GM12878 (cell line): ENCODE results near the gene TPMT. TPM values are rescaled to one million over a fixed set of nuclear protein-coding genes. Genes with fewer than 3 reads are reported as not detected.

Experiments
- polyA plus RNA-seq, 11 experiments: library from polyadenylated mRNA; depleted of rRNA in 4 of 11; unstranded in 6 of 11; stranded (reverse) in 5 of 11; fragments of >200 nt; fragmentation: Nextera tagmentation in 4 of 11; fragmentation: Illumina TruSeq in 1 of 11; extraction: Ambion mirVana in 4 of 11; extraction: Trizol in 1 of 11; gene quantifications; 1 replicate in 1 of 11; 2 replicates in 10 of 11; pipeline versions ENCODE4 v1.2.1 to v1.2.3, GENCODE V29; 2011 to 2016; ENCODE audit warnings: inconsistent platforms in 2 of 11, missing spikeins in 2 of 11, low read depth in 1 of 11
- total RNA-seq, 4 experiments: library from RNA; depleted of rRNA in 3 of 4; stranded (reverse); fragments of >200 nt in 3 of 4; fragmentation: Illumina TruSeq in 1 of 4; extraction: Trizol in 1 of 4; gene quantifications; 2 replicates each; pipeline versions ENCODE4 v1.2.1 to v1.2.3, GENCODE V29; 2013 to 2021

TPMT gene
- total and polyA plus RNA-seq, 10 of the 15 experiments (the other 5 are each of a cell fraction or from before 2014, with no cell fraction given) = 7.9 to 18.2 (median 16.3) TPM

Other genes with a start within 250 kb of the TPMT start
- 0.11 and 0.23 TPM in 2 replicates for gene KIF13A, start 167.4 kb downstream of the TPMT start, total RNA-seq (2014; rRNA removed)
- 0.13 and 0.32 TPM in 2 replicates for gene KIF13A, start 167.4 kb downstream of the TPMT start, total RNA-seq (2014; rRNA removed; fragmentation: Illumina TruSeq; extraction: Trizol)
- 0.26 and 0.53 TPM in 2 replicates for gene KIF13A, start 167.4 kb downstream of the TPMT start, total RNA-seq (2021)
- 0.08 and 0.17 TPM in 2 replicates for gene KIF13A, start 167.4 kb downstream of the TPMT start, polyA plus RNA-seq (2011; rRNA removed)
- 0.15 and 0.51 TPM in 2 replicates for gene KIF13A, start 167.4 kb downstream of the TPMT start, polyA plus RNA-seq (2014; fragmentation: Illumina TruSeq; extraction: Trizol)
- under 1 TPM; 0.02 to 0.07 TPM for gene KIF13A, start 167.4 kb downstream of the TPMT start, polyA plus RNA-seq (2014; fragmentation: Nextera tagmentation; extraction: Ambion mirVana)
- gene KIF13A, start 167.4 kb downstream of the TPMT start, polyA plus RNA-seq (2014; rRNA removed) = 0.13 and 0.71 TPM in 2 replicates
- not detected for gene KIF13A, start 167.4 kb downstream of the TPMT start, polyA plus RNA-seq (2016; fragmentation: Nextera tagmentation; extraction: Ambion mirVana)
- gene NHLRC1, start 32.4 kb downstream of the TPMT start, total RNA-seq (2014; rRNA removed) = 0.17 and 0.27 TPM in 2 replicates
- gene NHLRC1, start 32.4 kb downstream of the TPMT start, total RNA-seq (2014; rRNA removed; fragmentation: Illumina TruSeq; extraction: Trizol) = 0.09 TPM in 1 of 2 replicates, not detected in the other
- gene NHLRC1, start 32.4 kb downstream of the TPMT start, total RNA-seq (2021) = 0.15 and 0.21 TPM in 2 replicates
- gene NHLRC1, start 32.4 kb downstream of the TPMT start, polyA plus RNA-seq (2011; rRNA removed) = 0.04 TPM in 1 of 2 replicates, not detected in the other
- gene NHLRC1, start 32.4 kb downstream of the TPMT start, polyA plus RNA-seq (2014; fragmentation: Illumina TruSeq; extraction: Trizol) = 0.21 TPM in 1 of 2 replicates, not detected in the other
- under 1 TPM in 1 of 2 experiments, not detected in 1; 0.04 TPM for gene NHLRC1, start 32.4 kb downstream of the TPMT start, polyA plus RNA-seq (2014; fragmentation: Nextera tagmentation; extraction: Ambion mirVana)
- 0.22 and 0.23 TPM in 2 replicates for gene NHLRC1, start 32.4 kb downstream of the TPMT start, polyA plus RNA-seq (2014; rRNA removed)
- under 1 TPM in 1 of 2 experiments, not detected in 1; 0.07 TPM for gene NHLRC1, start 32.4 kb downstream of the TPMT start, polyA plus RNA-seq (2016; fragmentation: Nextera tagmentation; extraction: Ambion mirVana)
- 9.5 and 11.0 TPM in 2 replicates for gene KDM1B, start 345 bp upstream of the TPMT start, total RNA-seq (2014; rRNA removed)
- gene KDM1B, start 345 bp upstream of the TPMT start, total RNA-seq (2014; rRNA removed; fragmentation: Illumina TruSeq; extraction: Trizol) = 12.3 and 12.9 TPM in 2 replicates
- gene KDM1B, start 345 bp upstream of the TPMT start, total RNA-seq (2021) = 16.2 and 20.0 TPM in 2 replicates
- 22.5 and 25.2 TPM in 2 replicates for gene KDM1B, start 345 bp upstream of the TPMT start, polyA plus RNA-seq (2011; rRNA removed)
- 14.6 and 18.0 TPM in 2 replicates for gene KDM1B, start 345 bp upstream of the TPMT start, polyA plus RNA-seq (2014; fragmentation: Illumina TruSeq; extraction: Trizol)
- 1 to 10 TPM; 1.7 to 2.9 TPM for gene KDM1B, start 345 bp upstream of the TPMT start, polyA plus RNA-seq (2014; fragmentation: Nextera tagmentation; extraction: Ambion mirVana)
- 11.2 and 13.6 TPM in 2 replicates for gene KDM1B, start 345 bp upstream of the TPMT start, polyA plus RNA-seq (2014; rRNA removed)
- 10 to 100 TPM; 14.3 to 16.3 TPM for gene KDM1B, start 345 bp upstream of the TPMT start, polyA plus RNA-seq (2016; fragmentation: Nextera tagmentation; extraction: Ambion mirVana)
- gene DEK, start 109.5 kb upstream of the TPMT start, total RNA-seq (2014; rRNA removed) = 202 and 261 TPM in 2 replicates
- 331 and 346 TPM in 2 replicates for gene DEK, start 109.5 kb upstream of the TPMT start, total RNA-seq (2014; rRNA removed; fragmentation: Illumina TruSeq; extraction: Trizol)
- 187 and 189 TPM in 2 replicates for gene DEK, start 109.5 kb upstream of the TPMT start, total RNA-seq (2021)
- gene DEK, start 109.5 kb upstream of the TPMT start, polyA plus RNA-seq (2011; rRNA removed) = 157 and 297 TPM in 2 replicates
- 312 and 372 TPM in 2 replicates for gene DEK, start 109.5 kb upstream of the TPMT start, polyA plus RNA-seq (2014; fragmentation: Illumina TruSeq; extraction: Trizol)
- gene DEK, start 109.5 kb upstream of the TPMT start, polyA plus RNA-seq (2014; fragmentation: Nextera tagmentation; extraction: Ambion mirVana) = 100 to 1,000 TPM; 111 to 117 TPM
- 139 and 164 TPM in 2 replicates for gene DEK, start 109.5 kb upstream of the TPMT start, polyA plus RNA-seq (2014; rRNA removed)
- 100 to 1,000 TPM; 206 to 212 TPM for gene DEK, start 109.5 kb upstream of the TPMT start, polyA plus RNA-seq (2016; fragmentation: Nextera tagmentation; extraction: Ambion mirVana)
- 0.11 and 0.17 TPM in 2 replicates for gene RNF144B, start 232.3 kb upstream of the TPMT start, total RNA-seq (2014; rRNA removed)
- 0.09 and 0.18 TPM in 2 replicates for gene RNF144B, start 232.3 kb upstream of the TPMT start, total RNA-seq (2014; rRNA removed; fragmentation: Illumina TruSeq; extraction: Trizol)
- 0.18 and 0.58 TPM in 2 replicates for gene RNF144B, start 232.3 kb upstream of the TPMT start, total RNA-seq (2021)
- gene RNF144B, start 232.3 kb upstream of the TPMT start, polyA plus RNA-seq (2011; rRNA removed) = 0.03 and 0.04 TPM in 2 replicates
- gene RNF144B, start 232.3 kb upstream of the TPMT start, polyA plus RNA-seq (2014; fragmentation: Illumina TruSeq; extraction: Trizol) = 0.09 and 0.16 TPM in 2 replicates
- gene RNF144B, start 232.3 kb upstream of the TPMT start, polyA plus RNA-seq (2014; fragmentation: Nextera tagmentation; extraction: Ambion mirVana) = under 1 TPM; 0.04 to 0.14 TPM
- gene RNF144B, start 232.3 kb upstream of the TPMT start, polyA plus RNA-seq (2014; rRNA removed) = 0.05 and 0.14 TPM in 2 replicates
- under 1 TPM; 0.13 to 0.18 TPM for gene RNF144B, start 232.3 kb upstream of the TPMT start, polyA plus RNA-seq (2016; fragmentation: Nextera tagmentation; extraction: Ambion mirVana)